MV-4-11 (cell line): ENCODE measurements around the gene ERBB4.

ENCODE experiments used
- DNase-seq: peaks from one replicate; lab custom pipeline; 2025; lab: John Stamatoyannopoulos, UW

Gene ERBB4

DNA sequence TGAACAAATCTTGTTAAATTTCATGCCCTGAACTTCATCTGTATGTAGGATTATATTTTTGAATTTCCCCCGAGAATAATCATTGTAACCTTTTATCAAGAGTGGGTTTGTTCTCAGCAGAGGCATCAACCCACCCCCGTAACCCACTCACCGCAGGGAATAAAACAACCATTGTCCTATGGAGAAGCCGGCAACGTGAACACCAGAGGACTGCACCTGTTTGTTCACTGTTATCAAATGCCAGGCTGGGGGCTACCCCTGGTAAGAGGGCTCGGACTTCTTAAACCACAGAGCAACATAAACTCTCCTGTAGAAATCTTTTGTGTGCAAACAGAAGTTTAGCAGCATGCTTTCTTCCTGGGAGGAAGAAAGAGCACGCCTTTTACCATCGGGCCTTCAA is 610.4 kb downstream of the ERBB4 start:
- no peak for DNase-seq

DNA sequence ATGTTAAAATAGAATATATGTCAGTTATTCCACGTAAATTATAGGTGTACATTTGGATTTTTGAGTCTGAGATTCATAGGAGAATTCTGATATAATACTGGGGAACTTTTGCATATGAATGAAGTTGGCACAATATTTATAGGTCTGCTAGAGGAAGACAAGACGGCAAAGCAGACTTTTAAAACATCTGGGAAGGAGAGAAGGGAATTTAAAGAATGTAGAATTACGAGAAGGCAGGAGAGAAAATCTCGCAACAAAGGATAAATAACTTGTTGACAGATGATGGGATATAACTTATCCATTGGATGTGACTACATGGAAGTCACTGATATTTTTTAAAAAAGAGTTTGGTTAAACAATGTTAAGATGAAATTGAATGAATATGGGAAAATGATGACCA is 615.6 kb downstream of the ERBB4 start:
- no peak for DNase-seq

DNA sequence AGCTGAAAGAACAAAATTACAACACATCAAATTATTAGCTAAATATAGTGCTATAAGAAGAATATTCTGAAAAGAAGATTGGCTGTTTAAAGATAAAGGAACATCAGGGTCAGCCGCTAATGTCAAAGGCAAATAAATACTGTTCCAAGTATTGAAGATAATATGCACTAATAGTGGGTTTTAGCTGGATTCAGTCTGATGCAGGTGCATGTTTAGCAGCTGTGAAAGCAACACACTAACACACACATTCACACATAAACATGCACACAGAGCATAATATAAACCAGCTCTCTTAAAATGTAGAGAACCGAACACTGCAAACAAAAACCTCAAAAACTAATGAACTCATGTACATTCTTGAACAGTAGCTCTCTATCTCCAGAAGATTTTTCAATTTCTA is 634.6 kb downstream of the ERBB4 start:
- no peak for DNase-seq

DNA sequence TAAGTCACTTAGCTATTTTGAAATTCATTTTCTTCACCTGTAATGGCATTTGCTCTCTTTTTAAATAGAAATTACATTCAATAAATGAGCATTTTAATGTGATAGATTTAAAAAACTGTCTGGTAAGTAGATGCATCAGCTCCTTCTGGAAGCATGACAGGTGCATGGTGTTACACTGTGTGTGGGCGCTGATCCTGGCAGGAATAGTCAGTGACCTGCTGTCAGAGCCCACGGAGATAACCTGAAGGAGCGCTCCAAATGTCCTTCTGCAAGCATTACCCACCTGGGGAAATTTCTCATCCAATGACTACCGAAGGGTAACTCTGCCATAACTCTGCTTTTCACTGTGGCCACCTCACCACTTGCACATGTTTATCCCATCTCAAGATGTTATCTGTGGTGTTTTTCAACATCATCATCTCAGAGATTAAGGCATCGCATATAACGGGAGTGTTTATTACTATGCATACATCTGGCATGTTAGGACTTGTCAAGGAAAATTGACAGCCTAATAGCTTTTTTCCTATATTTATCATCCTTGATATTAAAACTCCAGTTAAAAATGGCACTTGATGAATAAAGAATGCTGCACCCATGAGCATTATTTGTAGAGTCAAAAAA is 637.3 kb downstream of the ERBB4 start:
- no peak for DNase-seq

DNA sequence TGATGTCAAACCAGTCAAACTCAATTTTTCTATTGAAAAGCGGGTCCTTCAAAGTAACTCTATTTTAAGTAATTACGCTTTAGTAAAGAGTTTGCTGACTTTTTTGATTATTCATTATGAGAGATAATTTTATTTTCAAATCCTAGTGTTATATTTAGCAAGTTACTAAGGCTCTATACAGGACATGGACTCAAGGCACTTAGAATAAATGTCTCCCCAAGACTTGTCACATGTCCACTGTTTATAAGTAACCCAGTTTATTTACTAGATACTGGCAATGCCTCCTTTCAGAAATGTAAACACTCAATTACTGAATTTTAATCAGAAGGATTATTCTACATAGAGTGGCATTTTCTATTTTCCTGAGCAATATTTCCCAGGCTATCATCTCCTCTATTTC is 638.1 kb downstream of the ERBB4 start:
- no peak for DNase-seq

DNA sequence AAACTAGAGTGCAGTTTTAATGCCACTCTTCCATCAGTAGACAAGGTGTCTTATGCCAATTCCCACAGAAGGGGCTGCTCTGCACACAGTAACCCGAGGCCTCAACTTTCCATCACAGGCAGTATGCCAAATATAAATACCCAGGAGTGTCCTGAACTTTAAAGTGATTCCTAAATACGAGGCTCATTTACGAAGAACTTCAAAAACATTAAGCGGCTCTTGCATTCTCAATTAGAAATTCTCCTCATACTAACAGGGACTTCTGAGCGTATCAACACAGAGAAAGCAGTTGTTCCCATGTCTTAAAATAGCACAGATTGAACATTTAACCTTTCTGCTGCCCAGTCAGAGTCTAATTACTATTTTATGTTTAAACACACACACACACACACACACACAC is 638.6 kb downstream of the ERBB4 start:
- no peak for DNase-seq

DNA sequence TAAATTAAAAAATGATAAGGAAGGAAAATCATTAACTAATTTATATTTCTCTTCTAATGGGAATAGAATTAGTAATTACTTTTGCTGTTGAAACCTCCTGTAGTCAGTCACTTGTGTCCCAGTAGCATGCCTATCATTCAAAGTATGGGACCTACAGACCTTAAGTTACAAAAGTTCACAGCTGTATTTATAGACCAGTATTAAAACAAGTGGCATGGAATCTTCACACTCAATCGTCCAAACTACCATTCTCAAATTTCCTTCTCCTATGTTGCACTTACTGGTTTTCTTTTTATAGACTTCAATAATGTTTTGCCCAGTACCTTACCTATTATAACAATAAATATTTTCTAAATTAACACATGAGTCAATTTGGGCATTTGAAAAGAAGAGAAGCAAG is 639.9 kb downstream of the ERBB4 start:
- no peak for DNase-seq

DNA sequence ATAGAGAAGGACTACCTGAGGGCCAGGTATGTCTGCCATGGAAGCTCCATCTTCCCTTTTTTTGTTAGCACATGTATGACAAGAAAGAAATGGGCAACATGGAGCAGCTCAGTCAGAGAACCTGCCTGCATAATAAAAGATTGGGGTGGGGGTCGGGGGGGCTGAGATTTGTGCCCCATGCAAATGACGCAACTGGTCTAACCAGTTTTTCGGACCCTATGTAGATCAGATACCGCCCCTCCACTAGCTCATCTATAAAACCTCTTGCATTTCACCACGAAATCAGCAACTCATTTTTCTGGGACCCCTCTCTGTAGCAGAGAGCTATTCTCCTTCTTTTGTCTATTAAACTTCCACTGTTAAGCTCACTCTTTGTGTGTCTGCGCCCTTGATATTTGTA is 657.2 kb downstream of the ERBB4 start:
- DNase-seq = no peak

DNA sequence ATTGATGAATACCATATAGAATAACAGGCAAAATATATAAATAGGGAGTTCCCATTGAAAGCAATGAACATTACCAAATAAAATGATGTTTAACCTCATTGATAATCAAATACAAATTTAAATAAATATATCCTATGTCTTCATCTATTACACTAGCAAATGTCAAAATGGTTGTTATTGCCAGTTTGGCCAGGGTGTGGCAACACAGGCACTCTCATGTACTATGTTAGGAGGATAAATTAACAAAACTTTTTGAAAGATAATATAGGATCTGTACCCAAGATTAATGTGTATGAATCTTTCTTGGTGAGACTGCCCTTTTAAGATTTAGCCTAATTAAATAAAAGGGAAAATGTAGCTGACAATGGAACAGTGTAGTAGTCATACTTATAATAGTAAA is 659.3 kb downstream of the ERBB4 start:
- no peak for DNase-seq

DNA sequence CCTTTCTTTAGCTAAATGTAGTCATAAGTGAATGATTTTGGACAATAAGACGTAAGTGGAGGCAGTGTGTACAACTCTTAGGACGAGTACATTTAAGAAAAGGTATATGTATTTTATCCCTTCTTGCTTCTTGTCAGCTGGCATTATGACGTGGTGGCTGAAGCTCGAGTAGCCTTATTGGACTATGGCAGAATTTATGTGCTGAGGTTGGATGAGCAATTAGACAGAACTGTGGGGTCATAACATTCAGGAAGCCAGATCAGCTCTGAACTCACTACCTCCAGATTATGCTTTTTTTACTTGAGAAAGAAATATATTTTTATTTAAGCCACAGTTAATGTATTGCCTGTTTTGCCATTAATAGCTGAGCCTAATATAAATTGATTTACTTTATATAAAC is 661.5 kb downstream of the ERBB4 start:
- no peak for DNase-seq

DNA sequence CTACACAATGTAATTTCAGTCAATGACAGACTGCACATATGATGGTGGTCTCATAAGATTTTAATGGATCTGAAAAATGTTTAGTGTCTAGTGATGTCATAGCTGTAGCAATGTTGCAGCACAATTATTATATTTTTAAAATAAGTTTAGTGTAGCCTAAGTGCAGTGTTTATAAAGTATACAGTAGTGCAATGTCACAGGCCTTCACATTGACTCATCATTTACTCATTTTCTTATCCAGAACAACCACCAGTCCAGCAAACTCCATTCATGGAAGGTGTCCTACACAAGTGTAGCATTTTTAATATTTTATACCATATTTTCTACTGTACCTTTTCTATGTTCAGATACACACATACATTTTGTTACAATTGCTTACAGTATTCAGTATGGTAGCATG is 663.1 kb downstream of the ERBB4 start:
- no peak for DNase-seq

DNA sequence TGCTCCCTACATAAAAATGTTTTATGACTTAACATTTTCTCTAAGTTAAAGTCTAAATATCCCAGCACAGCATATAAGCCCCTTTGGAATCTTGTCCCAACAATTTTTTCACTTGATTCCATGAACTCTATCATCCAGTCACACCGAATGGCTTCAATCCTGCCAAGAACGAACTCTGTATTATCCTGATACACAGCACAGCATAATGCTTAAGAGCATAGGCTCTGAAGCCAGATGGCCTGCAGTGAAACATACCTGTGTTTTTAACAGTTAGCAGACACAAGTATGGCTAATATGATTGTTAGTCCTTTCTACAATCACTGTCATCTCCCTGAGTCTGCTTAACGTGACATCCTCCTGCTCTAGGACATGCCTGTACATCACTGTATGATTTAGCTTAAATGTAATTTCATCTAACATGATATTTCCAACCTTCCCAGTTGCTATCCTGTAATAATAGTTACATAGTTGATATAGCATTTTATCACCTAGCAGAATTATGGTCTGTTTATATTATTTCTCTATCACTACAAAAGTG is 669.5 kb downstream of the ERBB4 start:
- DNase-seq = no peak

DNA sequence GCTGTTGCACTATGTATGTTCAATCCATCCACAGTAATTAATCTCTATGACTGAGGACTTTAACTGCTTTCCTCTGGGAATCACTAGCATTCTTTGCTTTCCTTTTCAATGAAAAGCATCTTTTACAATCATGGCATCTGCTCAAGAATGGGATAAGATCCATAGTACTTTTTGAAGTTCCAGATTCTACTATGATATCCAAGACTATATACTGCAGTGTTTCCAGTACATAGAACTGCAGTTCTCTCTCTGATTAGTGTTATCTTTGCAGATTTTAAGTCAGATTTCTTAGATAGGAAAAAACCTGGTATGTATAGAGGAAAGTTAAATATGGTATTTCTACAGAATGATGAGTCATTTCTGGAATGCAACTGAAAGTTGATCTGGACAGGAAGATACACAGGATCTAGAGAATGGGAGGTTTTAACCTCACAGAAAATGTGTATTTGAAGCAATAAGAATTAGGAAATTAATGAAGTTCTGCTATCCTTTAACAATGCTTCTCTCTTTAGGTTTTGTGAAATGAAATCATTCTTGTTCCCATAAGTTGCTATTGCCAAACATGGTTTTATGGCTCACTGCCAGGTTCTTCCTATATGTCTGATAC is 670.7 kb downstream of the ERBB4 start:
- DNase-seq = peak; percentile 27

DNA sequence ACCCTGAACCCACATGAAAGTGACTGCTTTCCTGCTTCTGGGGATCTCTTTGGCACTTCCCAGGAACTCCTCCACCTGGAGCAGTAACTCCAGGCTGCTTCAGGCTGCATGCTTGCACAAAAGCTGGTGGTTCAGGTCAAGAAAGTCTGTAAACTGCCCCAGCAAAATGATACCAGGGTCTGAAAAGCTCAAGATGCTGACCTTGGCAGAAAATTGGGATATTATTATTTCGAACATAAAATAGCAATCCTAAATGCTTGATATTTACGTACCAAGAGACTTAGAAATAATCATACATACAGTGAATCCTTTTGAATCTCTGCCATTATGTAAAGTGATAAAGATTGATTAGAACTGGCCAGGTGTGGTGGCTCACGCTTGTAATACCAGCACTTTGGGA is 674.3 kb downstream of the ERBB4 start:
- no peak for DNase-seq

DNA sequence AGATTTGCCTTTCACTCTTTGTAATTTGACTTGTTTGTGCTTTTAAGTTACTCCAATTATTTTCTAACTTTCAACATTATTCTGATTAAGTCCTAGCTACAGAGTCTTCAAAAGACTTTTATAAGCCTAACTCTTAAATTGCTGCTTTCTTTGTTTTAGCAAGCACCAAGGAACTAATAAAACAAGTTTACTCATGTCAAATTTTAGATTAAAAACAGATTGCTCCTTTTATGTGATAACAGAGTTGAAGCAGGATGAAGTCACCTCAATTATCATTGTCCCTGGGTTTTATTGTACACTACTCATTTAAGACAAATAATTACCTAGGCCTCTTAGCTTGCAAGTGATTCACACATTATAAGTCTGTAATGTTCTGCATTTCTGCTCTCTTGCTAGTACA is 678.4 kb downstream of the ERBB4 start:
- no peak for DNase-seq

DNA sequence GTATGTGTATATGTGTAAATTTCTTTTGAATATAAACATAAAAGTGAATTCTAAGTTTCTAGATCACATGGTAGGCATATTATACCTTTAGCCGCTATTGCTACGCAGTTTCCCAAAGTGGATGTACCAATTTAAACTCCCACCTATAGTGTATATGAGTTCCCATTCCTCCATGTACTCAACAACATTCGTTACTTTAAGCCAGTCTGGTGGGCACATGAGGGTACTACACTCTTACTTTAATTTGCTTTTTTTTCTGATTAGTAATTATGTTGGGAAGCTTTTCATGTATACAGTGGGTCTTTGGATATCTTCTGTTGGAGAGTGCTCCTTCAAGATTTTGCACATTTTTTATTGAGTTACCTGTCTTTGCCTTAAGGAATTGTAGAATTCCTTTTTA is 683.8 kb downstream of the ERBB4 start:
- no peak for DNase-seq

DNA sequence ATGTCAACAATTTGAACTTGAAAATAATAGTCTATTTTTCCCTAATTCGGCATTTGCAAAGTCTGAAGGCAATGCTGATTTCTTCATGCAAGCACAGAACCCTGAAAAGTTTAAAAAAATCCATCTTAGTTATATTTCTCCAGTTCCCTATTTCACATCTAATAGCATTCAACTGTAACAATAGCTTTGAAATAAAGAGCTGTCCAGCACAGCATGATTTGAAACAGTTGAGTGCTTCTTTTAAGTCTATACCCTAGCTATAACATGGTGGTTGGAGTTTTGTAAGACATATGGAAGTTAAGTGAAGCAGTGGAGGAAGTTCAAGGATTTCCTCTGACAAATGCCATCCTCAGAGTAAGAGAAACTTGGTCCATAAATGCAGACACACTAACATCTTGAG is 691.9 kb downstream of the ERBB4 start:
- no peak for DNase-seq

DNA sequence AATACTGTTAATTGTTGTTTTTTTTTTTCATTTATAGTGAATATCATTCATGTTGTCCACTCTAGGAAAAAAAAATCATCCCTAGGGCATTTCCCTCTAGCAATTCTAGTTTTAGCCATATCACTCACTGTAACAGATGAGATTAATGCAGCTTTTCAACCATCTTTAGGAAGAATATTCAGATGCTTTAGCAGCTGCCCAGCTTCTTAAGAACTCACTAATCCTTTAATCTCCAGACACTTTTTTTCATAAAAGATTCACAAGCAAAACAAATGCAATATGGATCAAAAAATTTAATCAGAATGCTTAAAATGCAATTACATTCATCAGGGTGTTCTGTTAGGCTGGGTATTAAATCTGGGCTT is 692.6 kb downstream of the ERBB4 start:
- no peak for DNase-seq

DNA sequence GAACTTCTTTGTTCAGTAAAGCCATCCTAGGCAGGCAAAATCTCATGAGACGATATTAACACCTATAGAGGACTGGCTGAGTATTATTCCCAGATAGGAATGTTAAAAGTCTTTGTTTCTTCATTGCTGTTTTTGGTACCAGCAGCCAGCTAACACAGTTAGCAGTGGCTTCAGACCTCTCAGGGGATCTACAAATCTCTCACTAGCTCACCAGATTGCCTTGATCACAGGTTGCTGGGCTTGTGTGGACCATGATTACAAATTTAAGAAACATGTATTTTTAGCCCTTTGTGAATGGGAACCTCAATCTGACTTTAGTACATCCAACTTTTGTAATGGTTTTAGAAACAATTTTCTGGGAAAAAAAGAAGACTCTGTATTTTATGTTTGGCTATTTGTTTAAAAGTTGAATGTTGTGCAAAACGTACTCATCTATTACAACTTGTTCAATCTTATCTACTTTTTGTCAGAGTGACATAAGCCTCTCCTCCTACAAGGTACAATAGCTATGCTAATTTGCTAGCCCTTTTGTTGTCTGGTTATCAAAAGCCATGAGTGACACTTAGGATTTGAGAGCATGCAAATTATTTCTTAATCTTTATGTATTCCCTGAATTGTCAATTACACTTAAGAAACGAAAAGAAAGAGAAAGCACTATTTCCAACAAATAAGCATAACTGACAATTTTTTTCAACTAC is 693.1 kb downstream of the ERBB4 start:
- DNase-seq = no peak

DNA sequence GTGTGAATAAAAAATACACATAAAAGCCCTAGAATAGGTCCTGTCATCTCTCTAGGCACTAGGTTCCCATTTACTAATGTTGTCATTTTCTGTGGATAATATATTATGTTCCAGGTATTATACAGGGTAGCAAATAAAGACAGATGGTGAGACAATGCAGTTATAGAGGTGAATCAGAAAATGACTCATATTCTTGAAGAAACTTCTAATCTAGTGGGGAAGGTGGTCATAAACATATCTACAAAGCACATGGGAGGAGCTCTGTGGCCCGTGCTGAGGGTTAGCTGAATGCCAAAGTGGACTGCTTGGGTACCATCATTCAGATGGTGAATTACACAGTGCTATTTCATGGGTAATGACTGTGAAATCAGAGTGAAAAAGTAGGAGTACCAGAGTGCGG is 700.9 kb downstream of the ERBB4 start:
- no peak for DNase-seq

DNA sequence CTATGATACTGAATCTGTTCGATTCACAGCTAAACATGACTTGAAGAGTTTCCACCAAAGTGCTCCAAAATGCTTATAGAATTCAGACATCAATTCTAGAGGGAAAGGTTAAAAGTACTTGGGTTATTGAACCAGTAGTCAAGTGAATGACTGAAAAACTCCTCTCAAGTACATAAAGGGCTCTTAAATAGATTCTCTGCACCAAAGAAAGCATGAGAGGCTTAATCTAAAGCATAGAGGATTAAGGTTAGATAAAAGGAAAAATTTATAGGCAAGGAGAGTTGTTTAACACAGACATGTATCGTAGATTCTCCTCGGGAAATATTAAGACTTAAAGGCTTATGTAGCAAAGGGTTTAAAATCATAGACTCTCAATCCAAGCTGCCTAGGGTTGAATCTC is 701.4 kb downstream of the ERBB4 start:
- no peak for DNase-seq

DNA sequence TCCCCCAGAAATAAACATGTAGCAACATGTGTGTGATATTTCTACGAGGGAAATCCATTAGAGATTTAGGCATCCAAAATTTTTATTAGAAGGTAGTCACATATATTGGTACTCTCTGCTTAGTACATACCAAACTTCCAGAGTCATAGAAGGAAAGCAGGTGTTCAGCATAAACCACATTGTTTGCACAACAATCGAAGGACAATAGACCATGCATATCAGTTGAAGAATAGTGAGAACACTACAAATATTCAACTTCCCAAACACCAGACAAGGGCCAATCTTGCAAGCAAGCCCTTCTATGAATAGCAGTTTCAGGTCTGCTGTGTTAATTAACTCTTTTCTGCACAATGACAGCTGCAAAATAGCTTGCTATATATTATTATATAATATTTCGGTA is 702.2 kb downstream of the ERBB4 start:
- DNase-seq = no peak

DNA sequence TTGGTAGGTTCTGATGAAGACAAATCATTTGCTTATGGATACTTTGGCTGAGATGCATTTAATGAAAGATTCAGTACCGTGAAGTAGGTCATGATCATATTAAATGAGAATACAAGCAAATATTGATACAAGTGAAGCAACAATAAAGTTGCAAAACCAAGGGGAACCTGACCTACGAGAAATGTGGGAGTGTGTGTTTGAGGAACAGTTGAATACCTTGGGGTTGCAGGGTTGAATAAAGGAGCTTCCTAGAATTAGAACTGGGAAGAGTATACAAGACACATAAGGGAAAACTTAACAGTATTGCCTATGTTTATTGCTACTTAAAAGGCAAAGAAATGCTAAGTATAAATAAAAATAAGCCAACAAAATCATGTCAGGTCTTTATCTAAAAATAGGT is 702.9 kb downstream of the ERBB4 start:
- no peak for DNase-seq
